Loucy (cell line): ENCODE results near the gene SMG7.

ENCODE experiments used
- CTCF ChIP-seq: fragments of 200-600 bp; sonication (generic); conservative IDR thresholded peaks from 2 replicates; pipeline ENCODE4 v1.5.1; 2014; ENCODE audit warnings: mild to moderate bottlenecking, antibody characterized with exemption, low read length
- EZH2phosphoT487 ChIP-seq: fragments of 200-600 bp; IDR thresholded peaks from 2 replicates; pipeline ENCODE4 v1.6.1; 2018; ENCODE audit warnings: antibody characterized with exemption, mild to moderate bottlenecking, moderate library complexity, borderline replicate concordance

GRCh38 chr1:183578856-183579255 is 106.6 kb downstream of the SMG7 start:
- TF ChIP-seq CTCF, result no peak
- no peak for TF ChIP-seq EZH2phosphoT487
